PC-3 (cell line): ENCODE measurements around the gene ARHGEF38. TPM values are rescaled to one million over a fixed set of nuclear protein-coding genes. Genes with fewer than 3 reads are reported as not detected.

Experiments used
- ATAC-seq: fragments of 200-7000 bp; cut with Tn5 transposase; 2 replicates; pipeline ENCODE4 v1.9.1; 2020; ENCODE audit warnings: mild to moderate bottlenecking, moderate library complexity
- BruUV-seq: library from RNA; stranded (reverse); fragments of 400-500 nt; replicated peaks from 2 replicates; lab custom pipeline; 2021; lab: Mats Ljungman, UMichigan
- CTCF ChIA-PET: fragments of 300-600 bp; sonication (Branson Sonifier 250); formaldehyde crosslinking; loops from one replicate; lab custom pipeline; 2022; ENCODE audit warnings: antibody characterized with exemption; lab: Charles Lee
- POLR2A ChIA-PET: fragments of 300-600 bp; sonication (Branson Sonifier 250); formaldehyde crosslinking; loops from one replicate; lab custom pipeline; 2022; ENCODE audit warnings: antibody characterized with exemption; ENCODE audit not compliant: unreplicated experiment; lab: Charles Lee
- DNase-seq: peaks from one replicate; pipeline ENCODE4 v3.0.0-alpha.2; 2015
- H2AFZ ChIP-seq: fragments of 300-600 bp; sonication (generic); 2 replicates; pipeline ENCODE4 v1.6.0; 2016; ENCODE audit warnings: antibody characterized with exemption, low read length
- H3F3A ChIP-seq: fragments of 300-600 bp; sonication (generic); one replicate; pipeline ENCODE4 v1.6.0; 2017; ENCODE audit warnings: antibody characterized with exemption, low read length, control low read depth, mild to moderate bottlenecking; ENCODE audit not compliant: unreplicated experiment
- H3K27ac ChIP-seq: fragments of 300-600 bp; sonication (generic); 2 replicates; pipeline ENCODE4 v1.5.1; 2016; ENCODE audit warnings: mild to moderate bottlenecking, low read length
- H3K27me3 ChIP-seq: fragments of 300-600 bp; sonication (generic); 2 replicates; pipeline ENCODE4 v1.6.1; 2016; ENCODE audit warnings: low read length, mixed read lengths
- H3K36me3 ChIP-seq: fragments of 300-600 bp; sonication (generic); 2 replicates; pipeline ENCODE4 v1.6.1; 2016; ENCODE audit warnings: low read depth, mixed run types, low read length, mixed read lengths
- H3K4me1 ChIP-seq: fragments of 300-600 bp; sonication (generic); 2 replicates; pipeline ENCODE4 v1.5.1; 2016; ENCODE audit warnings: low read length; ENCODE audit not compliant: insufficient read depth
- H3K4me2 ChIP-seq: fragments of 300-600 bp; sonication (generic); 2 replicates; pipeline ENCODE4 v1.6.0; 2016; ENCODE audit warnings: low read length
- H3K4me3 ChIP-seq: fragments of 300-600 bp; sonication (generic); 2 replicates; pipeline ENCODE4 v1.5.1; 2016; ENCODE audit warnings: mild to moderate bottlenecking, low read length, mixed read lengths
- H3K79me2 ChIP-seq: fragments of 300-600 bp; sonication (generic); 2 replicates; pipeline ENCODE4 v1.6.1; 2017; ENCODE audit warnings: low read length, mixed read lengths
- H3K9ac ChIP-seq: fragments of 300-600 bp; sonication (generic); 2 replicates; pipeline ENCODE4 v1.6.0; 2016; ENCODE audit warnings: mild to moderate bottlenecking, low read length
- H3K9me2 ChIP-seq: fragments of 300-600 bp; sonication (generic); replicated peaks from 2 replicates; pipeline ENCODE4 v1.6.1; 2016; ENCODE audit warnings: mixed run types, low read length, mixed read lengths
- H3K9me3 ChIP-seq: fragments of 300-600 bp; sonication (generic); 2 replicates; pipeline ENCODE4 v1.6.1; 2016; ENCODE audit warnings: low read length, mixed read lengths
- H4K20me1 ChIP-seq: fragments of 300-600 bp; sonication (generic); 2 replicates; pipeline ENCODE4 v1.6.1; 2016; ENCODE audit warnings: low read length, mixed read lengths
- CTCF ChIP-seq: fragments of 300-600 bp; sonication (generic); conservative IDR thresholded peaks from 2 replicates; pipeline ENCODE4 v1.5.1; 2017; ENCODE audit warnings: antibody characterized with exemption, low read depth, mild to moderate bottlenecking, low read length
- EZH2 ChIP-seq: fragments of 300-600 bp; sonication (generic); IDR thresholded peaks from one replicate; pipeline ENCODE4 v1.6.1; 2017; ENCODE audit warnings: antibody characterized with exemption, mild to moderate bottlenecking, low read length; ENCODE audit not compliant: unreplicated experiment
- EZH2phosphoT487 ChIP-seq: fragments of 300-600 bp; sonication (generic); IDR thresholded peaks from 2 replicates; pipeline ENCODE4 v1.6.1; 2018; ENCODE audit warnings: mild to moderate bottlenecking, antibody characterized with exemption, low read length, borderline replicate concordance
- intact Hi-C: fragments of 100-400 bp; cut with micrococcal nuclease; formaldehyde crosslinking; loops from 2 replicates; pipeline ENCODE4 v1.9.0; 2023
- total RNA-seq: library from RNA; depleted of rRNA; stranded (reverse); fragments of >200 nt; gene quantifications from 2 replicates; pipeline ENCODE4 v1.2.3, GENCODE V29; 2014

The ARHGEF38 gene
- total RNA-seq, 1 experiment from 2014 or later: 2.0 TPM

- H3F3A ChIP-seq: no peaks in the 10 kb centered on the region
- ATAC-seq: no peak
- no peak overlapping the region for H2AFZ ChIP-seq
- no peaks in the 10 kb centered on the region for H3K79me2 ChIP-seq
- no peaks in the 10 kb centered on the region for H3K27me3 ChIP-seq
- ChIA-PET CTCF (no interaction called here), POLR2A (no interaction called here)
- no peak overlapping the region for H3K4me2 ChIP-seq
- no peaks in the 10 kb centered on the region for H4K20me1 ChIP-seq
- no peak overlapping the region for H3K9ac ChIP-seq
- H3K4me3 ChIP-seq: no peak overlapping the region
- no peak for DNase-seq
- BruUV-seq: no TSS peak
- TF ChIP-seq CTCF (no peak), EZH2 (no peak), EZH2phosphoT487 (no peak)
- no peaks in the 10 kb centered on the region for H3K9me3 ChIP-seq
- H3K36me3 ChIP-seq: no peaks in the 10 kb centered on the region
- intact Hi-C loops: no loop called here
- no peak overlapping the region for H3K27ac ChIP-seq
- H3K9me2 ChIP-seq: no peaks in the 10 kb centered on the region
- H3K4me1 ChIP-seq: peaks cover 31% of the 10 kb centered on the region
Measured at GRCh38 chr4:105659190-105659589, 106.8 kb downstream of the ARHGEF38 start.

GRCh38 chr4:105661028-105661427 lies 108.6 kb downstream of the ARHGEF38 start:
- H3K4me2 ChIP-seq: peak overlapping the region; percentile 41
- no peak overlapping the region for H3K4me3 ChIP-seq
- ATAC-seq (peak; percentile 66), DNase-seq (peak; percentile 85)
- CTCF ChIA-PET: no interaction called here
- peaks cover 35% of the 10 kb centered on the region for H3K4me1 ChIP-seq
- H4K20me1 ChIP-seq: no peaks in the 10 kb centered on the region
- no peaks in the 10 kb centered on the region for H3F3A ChIP-seq
- H3K27ac ChIP-seq: peak overlapping the region; percentile 42
- TF ChIP-seq CTCF: no peak
- no peak for TF ChIP-seq EZH2
- no peak for TF ChIP-seq EZH2phosphoT487
- no peaks in the 10 kb centered on the region for H3K27me3 ChIP-seq
- intact Hi-C loops: loop anchor here (2.0 kb wide), 1 partner anchor 28 kb away; no protein-coding TSS in a partner anchor
- no peak overlapping the region for H2AFZ ChIP-seq
- H3K9ac ChIP-seq: no peak overlapping the region
- H3K36me3 ChIP-seq: no peaks in the 10 kb centered on the region
- POLR2A ChIA-PET: no interaction called here
- H3K79me2 ChIP-seq: no peaks in the 10 kb centered on the region
- H3K9me2 ChIP-seq: no peaks in the 10 kb centered on the region
- no peaks in the 10 kb centered on the region for H3K9me3 ChIP-seq
- no TSS peak for BruUV-seq

GRCh38 chr4:105662935-105663675 lies 110.7 kb downstream of the ARHGEF38 start:
- ChIA-PET CTCF (no interaction called here), POLR2A (no interaction called here)
- no peak overlapping the region for H3K4me3 ChIP-seq
- intact Hi-C loops: no loop called here
- no peak overlapping the region for H2AFZ ChIP-seq
- BruUV-seq: no TSS peak
- no peak overlapping the region for H3K4me2 ChIP-seq
- H3K27me3 ChIP-seq: no peaks in the 10 kb centered on the region
- no peaks in the 10 kb centered on the region for H3K9me2 ChIP-seq
- no peaks in the 10 kb centered on the region for H3F3A ChIP-seq
- H3K9ac ChIP-seq: no peak overlapping the region
- TF ChIP-seq CTCF (no peak), EZH2 (no peak), EZH2phosphoT487 (no peak)
- DNase-seq (no peak), ATAC-seq (no peak)
- H3K4me1 ChIP-seq: peaks cover 21% of the 10 kb centered on the region
- H3K9me3 ChIP-seq: no peaks in the 10 kb centered on the region
- H4K20me1 ChIP-seq: no peaks in the 10 kb centered on the region
- no peaks in the 10 kb centered on the region for H3K36me3 ChIP-seq
- no peaks in the 10 kb centered on the region for H3K79me2 ChIP-seq
- H3K27ac ChIP-seq: no peak overlapping the region
